ENCODE results near the gene KLHL17. TPM values are rescaled to one million over a fixed set of nuclear protein-coding genes. Genes with fewer than 3 reads are reported as not detected.

The KLHL17 gene
- total RNA-seq, 1 experiment from 2014 or later = 27.8 TPM

GRCh38 chr1:953524-954320 is 6.7 kb upstream of the KLHL17 start:
- Mint-ChIP-seq H3K4me1 (ENCODE audit: low read depth, unreplicated experiment) (peaks cover 15% of the 10 kb centered on the region), H3K36me3 (ENCODE audit: insufficient read depth, unreplicated experiment) (peaks cover 24% of the 10 kb centered on the region), H3K27ac (ENCODE audit: unreplicated experiment) (no peak overlapping the region), H3K9me3 (ENCODE audit: low read depth, unreplicated experiment) (no peaks in the 10 kb centered on the region), H3K4me3 (ENCODE audit: low read depth, unreplicated experiment) (no peak overlapping the region), H3K27me3 (ENCODE audit: unreplicated experiment) (no peaks in the 10 kb centered on the region)
- DNase-seq = no peak
- no peak for TF ChIP-seq CTCF (IDR thresholded peaks at IDR 0.05; ENCODE audit: unreplicated experiment)
- intact Hi-C loops (cut with micrococcal nuclease; ENCODE audit: unreplicated experiment) = no loop called here
- no TSS peak for BruUV-seq (replicated peaks)
- CTCF ChIA-PET = no interaction called here

- Mint-ChIP-seq H3K4me1 (ENCODE audit: low read depth, unreplicated experiment) (peaks cover 15% of the 10 kb centered on the region), H3K4me3 (ENCODE audit: low read depth, unreplicated experiment) (no peak overlapping the region), H3K9me3 (ENCODE audit: low read depth, unreplicated experiment) (no peaks in the 10 kb centered on the region), H3K27me3 (ENCODE audit: unreplicated experiment) (no peaks in the 10 kb centered on the region), H3K27ac (ENCODE audit: unreplicated experiment) (no peak overlapping the region), H3K36me3 (ENCODE audit: insufficient read depth, unreplicated experiment) (peaks cover 27% of the 10 kb centered on the region)
- no peak for TF ChIP-seq CTCF (IDR thresholded peaks at IDR 0.05; ENCODE audit: unreplicated experiment)
- CTCF ChIA-PET = no interaction called here
- BruUV-seq (replicated peaks) = no TSS peak
- no peak for DNase-seq
- intact Hi-C loops (cut with micrococcal nuclease; ENCODE audit: unreplicated experiment) = no loop called here
Observed at GRCh38 chr1:954927-955326, 5.5 kb upstream of the KLHL17 start.

- Mint-ChIP-seq H3K4me1 (ENCODE audit: low read depth, unreplicated experiment) (peaks cover 15% of the 10 kb centered on the region), H3K9me3 (ENCODE audit: low read depth, unreplicated experiment) (no peaks in the 10 kb centered on the region), H3K4me3 (ENCODE audit: low read depth, unreplicated experiment) (no peak overlapping the region), H3K27ac (ENCODE audit: unreplicated experiment) (no peak overlapping the region), H3K36me3 (ENCODE audit: insufficient read depth, unreplicated experiment) (peaks cover 32% of the 10 kb centered on the region), H3K27me3 (ENCODE audit: unreplicated experiment) (no peaks in the 10 kb centered on the region)
- no TSS peak for BruUV-seq (replicated peaks)
- no peak for TF ChIP-seq CTCF (IDR thresholded peaks at IDR 0.05; ENCODE audit: unreplicated experiment)
- CTCF ChIA-PET = no interaction called here
- DNase-seq = no peak
- intact Hi-C loops (cut with micrococcal nuclease; ENCODE audit: unreplicated experiment) = no loop called here
Observed at GRCh38 chr1:955474-955873, 4.9 kb upstream of the KLHL17 start.

- no peak for TF ChIP-seq CTCF (IDR thresholded peaks at IDR 0.05; ENCODE audit: unreplicated experiment)
- no peak for DNase-seq
- H3K27me3 Mint-ChIP-seq (ENCODE audit: unreplicated experiment) = no peaks in the 10 kb centered on the region
- BruUV-seq (replicated peaks) = no TSS peak
- no peak overlapping the region for H3K27ac Mint-ChIP-seq (ENCODE audit: unreplicated experiment)
- intact Hi-C loops (cut with micrococcal nuclease; ENCODE audit: unreplicated experiment) = no loop called here
- CTCF ChIA-PET = no interaction called here
- H3K4me3 Mint-ChIP-seq (ENCODE audit: low read depth, unreplicated experiment) = no peak overlapping the region
- H3K36me3 Mint-ChIP-seq (ENCODE audit: insufficient read depth, unreplicated experiment) = peaks cover 27% of the 10 kb centered on the region
- H3K4me1 Mint-ChIP-seq (ENCODE audit: low read depth, unreplicated experiment) = peaks cover 15% of the 10 kb centered on the region
- no peaks in the 10 kb centered on the region for H3K9me3 Mint-ChIP-seq (ENCODE audit: low read depth, unreplicated experiment)
Observed at GRCh38 chr1:956636-957035, 3.7 kb upstream of the KLHL17 start.
